ENCODE results near the gene OGA. TPM values are rescaled to one million over a fixed set of nuclear protein-coding genes. Genes with fewer than 3 reads are reported as not detected.
A peak's percentile ranks its signal among the peaks of the same experiment; 100 is the strongest.

Gene OGA
- total RNA-seq, 1 donor from 2014 or later = 99.5 TPM

GRCh38 chr10:101834341-101834740 lies 16.1 kb upstream of the OGA start:
- Mint-ChIP-seq H3K36me3 (no peaks in the 10 kb centered on the region), H3K4me1 (ENCODE audit: unreplicated experiment) (peaks cover 35% of the 10 kb centered on the region), H3K27me3 (peaks cover 9% of the 10 kb centered on the region), H3K4me3 (no peak overlapping the region), H3K27ac (no peak overlapping the region), H3K9me3 (no peaks in the 10 kb centered on the region)
- DNase-seq (ENCODE audit: extremely low spot score, unreplicated experiment) = no peak
- TF ChIP-seq, protein P1, sequence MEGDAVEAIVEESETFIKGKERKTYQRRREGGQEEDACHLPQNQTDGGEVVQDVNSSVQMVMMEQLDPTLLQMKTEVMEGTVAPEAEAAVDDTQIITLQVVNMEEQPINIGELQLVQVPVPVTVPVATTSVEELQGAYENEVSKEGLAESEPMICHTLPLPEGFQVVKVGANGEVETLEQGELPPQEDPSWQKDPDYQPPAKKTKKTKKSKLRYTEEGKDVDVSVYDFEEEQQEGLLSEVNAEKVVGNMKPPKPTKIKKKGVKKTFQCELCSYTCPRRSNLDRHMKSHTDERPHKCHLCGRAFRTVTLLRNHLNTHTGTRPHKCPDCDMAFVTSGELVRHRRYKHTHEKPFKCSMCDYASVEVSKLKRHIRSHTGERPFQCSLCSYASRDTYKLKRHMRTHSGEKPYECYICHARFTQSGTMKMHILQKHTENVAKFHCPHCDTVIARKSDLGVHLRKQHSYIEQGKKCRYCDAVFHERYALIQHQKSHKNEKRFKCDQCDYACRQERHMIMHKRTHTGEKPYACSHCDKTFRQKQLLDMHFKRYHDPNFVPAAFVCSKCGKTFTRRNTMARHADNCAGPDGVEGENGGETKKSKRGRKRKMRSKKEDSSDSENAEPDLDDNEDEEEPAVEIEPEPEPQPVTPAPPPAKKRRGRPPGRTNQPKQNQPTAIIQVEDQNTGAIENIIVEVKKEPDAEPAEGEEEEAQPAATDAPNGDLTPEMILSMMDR (conservative IDR thresholded peaks at IDR 0.05) = no peak

DNA sequence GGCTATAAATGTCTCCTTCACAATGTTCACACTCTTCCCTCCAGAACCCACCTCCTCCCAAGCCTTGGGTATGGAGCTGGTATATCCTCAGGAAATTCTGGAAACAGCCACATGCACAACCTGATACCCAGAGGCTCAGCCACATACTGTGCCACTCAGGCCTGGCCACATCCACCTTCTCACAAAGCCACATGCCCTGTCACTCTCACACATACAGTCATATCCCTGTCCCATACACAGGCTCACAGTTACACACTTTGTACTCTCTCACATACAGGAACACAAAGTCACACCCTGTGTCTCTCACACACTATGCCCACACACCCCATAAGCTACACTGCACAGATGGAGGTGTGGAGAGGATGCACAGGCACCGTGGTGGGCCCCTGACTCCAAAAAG lies 15.2 kb upstream of the OGA start:
- TF ChIP-seq, protein P1 (conservative IDR thresholded peaks at IDR 0.05) = no peak
- peak overlapping the region; percentile 71 for H3K4me3 Mint-ChIP-seq
- H3K4me1 Mint-ChIP-seq (ENCODE audit: unreplicated experiment) = peaks cover 29% of the 10 kb centered on the region
- DNase-seq (ENCODE audit: extremely low spot score, unreplicated experiment) = no peak
- H3K9me3 Mint-ChIP-seq = no peaks in the 10 kb centered on the region
- H3K27ac Mint-ChIP-seq = no peak overlapping the region
- no peaks in the 10 kb centered on the region for H3K36me3 Mint-ChIP-seq
- H3K27me3 Mint-ChIP-seq = peaks cover 2% of the 10 kb centered on the region

GRCh38 chr10:101832325-101832771 lies 14.1 kb upstream of the OGA start:
- Mint-ChIP-seq H3K9me3 (no peaks in the 10 kb centered on the region), H3K36me3 (no peaks in the 10 kb centered on the region), H3K4me1 (ENCODE audit: unreplicated experiment) (peaks cover 29% of the 10 kb centered on the region), H3K27me3 (peaks cover 2% of the 10 kb centered on the region), H3K27ac (no peak overlapping the region), H3K4me3 (no peak overlapping the region)
- DNase-seq (ENCODE audit: extremely low spot score, unreplicated experiment) = no peak
- TF ChIP-seq, protein P1 (conservative IDR thresholded peaks at IDR 0.05) = no peak

DNA sequence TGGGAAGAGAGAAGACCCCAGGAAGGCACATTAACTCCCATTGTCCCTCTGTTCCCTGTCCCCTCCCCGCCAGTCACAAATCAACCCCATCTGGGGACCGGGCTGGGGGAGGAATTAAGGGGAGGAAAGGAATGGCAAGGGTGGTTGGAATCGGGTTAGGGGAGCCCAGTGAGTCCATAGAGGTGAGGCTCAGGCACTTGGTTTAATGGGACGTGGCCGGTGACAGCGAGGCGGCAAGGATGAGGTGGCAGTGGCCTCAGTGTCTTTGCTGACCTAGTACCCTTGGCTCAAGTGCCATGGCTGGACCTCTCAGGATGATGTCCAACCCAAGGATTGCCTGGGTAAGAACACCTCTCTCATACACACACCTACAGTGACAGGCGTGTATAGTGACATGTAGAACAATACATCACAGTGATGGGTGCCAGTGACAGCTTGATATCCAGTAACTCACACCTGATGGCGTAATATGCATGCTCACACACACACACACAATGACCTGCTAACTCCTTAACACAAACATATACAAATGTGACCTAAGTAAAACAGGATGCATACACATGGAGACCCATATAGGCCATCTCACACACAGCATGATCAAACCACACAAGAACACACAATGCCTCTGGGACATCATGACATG lies 13.0 kb upstream of the OGA start:
- Mint-ChIP-seq H3K36me3 (no peaks in the 10 kb centered on the region), H3K4me3 (peak overlapping the region; percentile 87), H3K27ac (peak overlapping the region; percentile 96), H3K4me1 (ENCODE audit: unreplicated experiment) (peaks cover 29% of the 10 kb centered on the region), H3K9me3 (no peaks in the 10 kb centered on the region), H3K27me3 (peaks cover 2% of the 10 kb centered on the region)
- TF ChIP-seq, protein P1 (conservative IDR thresholded peaks at IDR 0.05) = no peak
- DNase-seq (ENCODE audit: extremely low spot score, unreplicated experiment) = no peak

DNA sequence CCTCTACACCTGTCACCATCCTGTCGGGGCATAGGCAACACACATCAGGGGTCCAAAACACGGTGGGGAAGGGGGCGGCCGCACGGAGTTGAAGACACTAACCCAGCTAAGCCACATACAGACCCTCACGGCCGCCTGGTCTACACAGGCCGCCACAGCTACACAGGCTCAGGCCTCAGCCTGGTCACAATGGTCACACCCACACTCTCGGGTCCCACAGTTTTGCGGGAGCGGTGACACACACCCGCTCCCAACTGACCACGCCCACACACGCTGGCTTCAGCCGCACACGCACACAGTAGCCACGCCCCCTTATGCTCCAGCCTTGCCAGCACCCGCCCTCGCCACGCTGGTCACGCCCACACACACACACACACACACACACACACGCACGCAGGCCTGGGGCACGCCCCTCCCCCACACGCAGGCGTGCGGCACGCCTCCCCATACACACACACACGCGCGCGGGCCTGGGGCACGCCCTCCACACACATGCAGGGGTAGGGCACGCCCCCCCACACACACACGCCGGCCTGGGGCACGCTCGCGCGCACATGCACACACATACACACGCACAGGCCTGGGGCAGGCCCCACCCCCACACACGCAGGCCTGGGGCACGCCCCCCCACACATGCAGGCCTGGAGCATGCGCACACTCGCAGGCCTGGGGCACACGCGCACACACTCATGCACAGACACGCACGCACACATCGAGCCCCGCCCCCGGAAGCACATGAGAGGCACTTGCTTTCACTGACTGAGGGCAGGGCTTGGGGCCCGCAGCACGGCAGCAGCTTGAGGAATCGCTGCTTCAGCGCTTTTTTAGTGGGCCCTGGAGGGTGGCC lies 12.3 kb upstream of the OGA start:
- TF ChIP-seq, protein P1 (conservative IDR thresholded peaks at IDR 0.05) = no peak
- Mint-ChIP-seq H3K27me3 (peaks cover 2% of the 10 kb centered on the region), H3K4me3 (peak overlapping the region; percentile 87), H3K27ac (peak overlapping the region; percentile 96), H3K36me3 (no peaks in the 10 kb centered on the region), H3K4me1 (ENCODE audit: unreplicated experiment) (peaks cover 29% of the 10 kb centered on the region), H3K9me3 (no peaks in the 10 kb centered on the region)
- DNase-seq (ENCODE audit: extremely low spot score, unreplicated experiment) = peak; percentile 92

All from type B pancreatic cell (in vitro differentiated cells).